ENCODE results near the gene LPAR2.
"Not testable (repeated sequence)": the region's sequence is repeated elsewhere in the genome, so short reads cannot be mapped to it uniquely, and the experiment has no call there.

Gene LPAR2

GRCh38 chr19:19630426-19630825 is 2.4 kb upstream of the LPAR2 start:
- TF ChIP-seq ZNF274 (IDR thresholded peaks at IDR 0.05; ENCODE audit: low read depth, low read length): no peak
- no peak overlapping the region for H3K4me3 ChIP-seq (ENCODE audit: low read length)

- no peak overlapping the region for H3K4me3 ChIP-seq (ENCODE audit: low read length)
- TF ChIP-seq ZNF274 (IDR thresholded peaks at IDR 0.05; ENCODE audit: low read depth, low read length): no peak
Measured at GRCh38 chr19:19630062-19630414, 2.0 kb upstream of the LPAR2 start.

DNA sequence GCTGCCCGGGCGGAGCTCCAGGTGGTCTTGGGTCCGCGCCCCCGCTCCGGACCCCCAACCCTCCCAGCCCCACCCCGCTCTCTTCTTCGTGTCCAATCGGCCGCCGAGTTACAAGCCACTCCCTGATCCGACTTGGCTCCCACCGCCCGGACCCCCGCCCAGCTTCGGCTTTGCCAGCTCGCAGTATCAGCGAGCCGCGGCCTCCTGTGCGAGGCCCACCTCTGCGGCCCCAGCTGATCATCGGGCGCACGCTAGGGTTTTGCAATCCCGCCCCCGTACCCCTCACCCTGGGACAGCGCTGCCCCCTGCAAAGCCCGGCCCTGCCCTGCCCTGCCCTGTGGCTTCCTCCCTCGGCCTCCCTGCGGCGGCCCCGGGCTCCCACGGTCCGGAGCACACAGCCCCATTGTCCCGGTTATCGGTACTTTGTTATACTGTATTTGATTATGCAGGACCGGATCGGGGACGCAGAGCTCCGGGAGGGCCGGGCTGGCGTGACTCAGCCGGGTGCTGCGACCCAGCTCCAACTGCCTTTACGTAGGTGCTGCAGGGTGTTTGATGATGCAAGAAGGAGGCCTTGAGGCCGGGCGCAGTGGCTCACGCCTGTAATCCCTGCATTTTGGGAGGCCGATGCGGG is 598 bp upstream of the LPAR2 start:
- H3K4me3 ChIP-seq (ENCODE audit: low read length): peak overlapping the region; percentile 57; the same call in 1 of the 2 replicates
- no peak for TF ChIP-seq ZNF274 (IDR thresholded peaks at IDR 0.05; ENCODE audit: low read depth, low read length)

DNA sequence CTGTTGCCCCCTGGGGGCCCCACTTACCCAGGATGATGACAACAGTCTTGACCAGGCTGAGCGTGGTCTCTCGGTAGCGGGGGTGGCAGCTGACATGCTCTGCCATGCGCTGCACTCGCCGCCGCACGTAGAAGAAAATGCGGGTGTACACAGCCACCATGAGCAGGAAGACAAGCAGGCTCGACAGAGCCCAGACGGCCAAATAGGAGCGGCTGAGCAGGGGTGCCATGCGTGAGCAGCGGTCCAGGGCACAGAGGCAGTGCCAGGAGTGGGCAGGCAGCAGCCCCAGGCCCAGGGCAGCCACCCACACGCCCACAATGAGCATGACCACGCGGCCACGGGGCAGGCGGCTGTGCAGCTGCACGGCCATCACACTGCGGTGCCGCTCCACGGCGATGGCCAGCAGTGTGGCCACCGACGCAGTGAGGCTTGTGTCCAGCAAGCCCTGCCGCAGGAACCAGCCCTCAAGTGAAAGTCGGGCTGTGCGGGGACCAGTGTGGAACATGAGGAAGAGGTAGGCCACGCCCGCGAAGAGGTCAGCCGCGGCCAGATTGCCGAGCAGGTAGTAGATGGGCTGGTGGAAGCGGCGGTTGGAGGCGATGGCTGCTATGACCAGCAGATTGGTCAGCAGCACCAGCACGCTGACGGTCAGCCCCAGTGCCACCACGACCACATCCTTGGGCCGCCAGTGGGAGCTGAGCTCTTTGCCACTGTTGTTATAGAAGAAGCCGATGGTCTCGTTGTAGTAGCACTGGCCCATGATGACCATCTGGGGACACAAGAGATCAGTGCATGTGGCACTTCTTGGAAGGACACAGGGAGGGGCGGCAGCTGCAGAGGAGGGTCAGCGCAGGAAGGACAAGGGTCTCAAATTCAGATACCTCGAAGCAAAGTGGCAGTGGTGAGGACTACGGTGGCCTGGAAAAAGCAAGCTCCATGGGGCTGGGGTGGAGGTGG is 1.2 kb downstream of the LPAR2 start:
- no peak overlapping the region; the same call in 1 of the 2 replicates for H3K4me3 ChIP-seq (ENCODE audit: low read length)

DNA sequence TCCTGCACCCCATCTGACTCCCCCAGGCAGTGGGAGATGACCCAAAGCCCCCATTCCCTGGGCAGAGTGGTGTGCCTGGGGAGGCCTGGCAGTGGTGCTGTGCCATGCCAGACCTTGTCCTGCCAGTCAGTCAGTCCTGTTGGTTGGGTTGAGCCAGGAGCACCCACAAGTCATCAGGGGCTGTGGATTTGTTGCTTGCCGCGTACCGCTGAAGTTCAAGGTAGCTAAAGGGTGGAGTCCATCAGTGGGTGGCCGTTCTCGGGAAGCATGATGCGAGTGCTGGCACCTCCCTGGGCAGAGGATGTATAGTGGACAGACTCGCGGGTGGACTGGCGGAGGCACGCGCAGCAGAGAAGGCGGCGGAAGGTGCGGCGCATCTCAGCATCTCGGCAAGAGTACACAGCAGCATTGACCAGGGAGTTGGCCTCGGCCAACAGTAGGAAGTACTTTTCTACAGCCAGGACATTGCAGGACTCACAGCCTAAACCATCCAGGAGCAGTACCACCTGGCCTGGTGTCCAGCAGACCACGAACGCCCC is 3.9 kb downstream of the LPAR2 start:
- no peak overlapping the region for H3K4me3 ChIP-seq (ENCODE audit: low read length)
- TF ChIP-seq ZNF274 (IDR thresholded peaks at IDR 0.05; ENCODE audit: low read depth, low read length): no peak

More for the DNA sequence above, 1.2 kb downstream of the LPAR2 start:
- no peak for TF ChIP-seq ZNF274 (IDR thresholded peaks at IDR 0.05; ENCODE audit: low read depth, low read length)

DNA sequence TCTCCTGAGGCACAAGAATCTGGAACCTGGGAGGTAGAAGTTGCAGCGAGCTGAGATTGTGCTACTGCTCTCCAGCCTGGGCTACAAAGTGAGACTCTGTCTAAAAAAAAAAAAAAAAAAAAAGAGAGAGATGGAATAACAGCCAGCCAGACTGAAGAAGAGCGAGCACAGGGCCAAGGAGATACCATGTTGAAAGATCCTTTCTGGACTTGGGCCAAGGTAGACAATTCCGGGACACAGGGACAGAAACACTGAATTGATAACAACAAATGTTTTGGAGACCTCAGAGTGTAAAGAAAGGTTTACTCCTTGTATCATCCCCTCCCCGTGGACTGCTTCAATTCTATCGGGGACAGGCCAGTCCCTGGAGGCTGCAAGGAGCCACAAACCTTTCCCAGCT is 4.6 kb downstream of the LPAR2 start:
- TF ChIP-seq ZNF274 (IDR thresholded peaks at IDR 0.05; ENCODE audit: low read depth, low read length): no peak
- H3K4me3 ChIP-seq (ENCODE audit: low read length): no peak overlapping the region

- no peak overlapping the region for H3K4me3 ChIP-seq (ENCODE audit: low read length)
- TF ChIP-seq ZNF274 (IDR thresholded peaks at IDR 0.05; ENCODE audit: low read depth, low read length): no peak
Measured at GRCh38 chr19:19619849-19620210, 8.2 kb downstream of the LPAR2 start.

DNA sequence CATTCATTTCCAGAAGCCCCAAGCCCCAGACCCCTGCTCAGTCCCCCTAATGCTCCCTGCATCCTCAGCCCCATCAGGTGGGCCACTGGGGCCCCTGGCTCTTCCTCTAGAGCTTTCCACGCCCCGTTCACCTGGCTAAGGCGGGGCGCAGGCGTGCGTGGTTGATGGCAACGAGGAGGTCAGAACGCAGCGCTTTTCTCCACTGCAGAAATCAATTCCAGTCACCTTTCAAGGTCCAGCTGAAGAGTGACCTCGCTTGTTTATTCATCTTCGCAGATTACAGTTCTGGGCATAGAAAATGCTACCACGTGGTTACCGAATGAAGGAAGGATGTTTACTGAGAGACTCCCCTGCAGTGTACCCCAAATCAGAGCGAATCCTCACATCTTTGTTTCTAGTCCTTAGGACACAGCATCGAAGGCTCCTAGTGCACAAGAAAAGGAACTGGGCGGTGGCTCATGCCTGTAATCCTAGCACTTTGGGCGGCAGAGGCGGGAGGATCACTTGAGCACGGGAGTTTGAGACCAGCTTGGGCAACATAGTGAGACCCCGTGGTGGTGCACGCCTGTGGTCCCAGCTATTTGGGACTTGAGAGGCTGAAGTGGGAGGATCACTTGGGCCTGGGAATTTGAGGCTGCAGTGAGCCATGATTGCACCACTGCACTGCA is 8.7 kb downstream of the LPAR2 start:
- no peak for TF ChIP-seq ZNF274 (IDR thresholded peaks at IDR 0.05; ENCODE audit: low read depth, low read length)
- H3K4me3 ChIP-seq (ENCODE audit: low read length): no peak overlapping the region

DNA sequence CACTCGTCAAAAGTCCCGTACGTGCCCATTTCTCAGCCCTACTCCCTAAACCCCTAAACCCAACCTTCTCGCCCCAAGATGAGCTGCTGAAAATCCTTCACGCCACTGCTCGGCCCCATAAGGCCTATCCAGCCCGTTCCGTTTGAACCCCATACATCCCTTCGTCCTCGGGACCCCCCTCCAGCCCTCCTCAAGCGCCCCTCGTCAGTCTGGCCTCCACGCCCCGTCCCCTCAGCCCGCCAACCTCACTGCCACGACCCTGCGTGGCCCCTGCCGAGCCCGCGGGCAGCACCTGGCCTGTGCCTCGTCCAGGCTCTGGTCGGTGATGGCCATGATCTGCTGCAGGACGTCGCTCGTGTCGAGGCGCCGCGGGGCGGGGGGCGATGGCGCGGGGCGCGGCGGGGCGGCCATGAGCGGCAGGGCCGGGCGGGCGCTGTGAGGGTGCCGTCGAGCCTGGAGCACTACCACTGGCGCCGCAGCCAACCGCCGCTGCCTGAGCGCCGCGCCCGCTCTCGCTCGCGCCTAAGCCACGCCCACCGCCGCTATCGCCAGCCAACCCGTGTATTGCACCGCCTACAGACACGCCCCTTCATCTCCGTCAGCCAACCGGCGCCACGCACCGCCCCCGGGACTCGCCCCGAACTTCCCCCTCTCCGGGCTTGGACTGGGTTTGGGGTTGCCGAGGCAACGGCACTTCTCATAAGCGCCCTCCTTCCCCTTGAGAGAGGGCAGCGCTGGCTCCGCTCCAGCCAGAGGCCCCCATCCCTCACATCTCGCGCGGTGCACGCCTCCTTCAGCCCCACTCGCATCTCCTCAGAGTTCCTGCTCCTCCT is 9.6 kb downstream of the LPAR2 start, which contains the start of gene PBX4:
PBX4 (minus strand) TSS at position 469 of the 833 bp plus-strand sequence; CDS start at position 411, 58 bp downstream.
- H3K4me3 ChIP-seq (ENCODE audit: low read length): peak within 1 kb of the TSS; percentile 23; the same call in 1 of the 2 replicates
- no peak for TF ChIP-seq ZNF274 (IDR thresholded peaks at IDR 0.05; ENCODE audit: low read depth, low read length)

GRCh38 chr19:19615086-19615485 is 12.9 kb downstream of the LPAR2 start:
- TF ChIP-seq ZNF274 (IDR thresholded peaks at IDR 0.05; ENCODE audit: low read depth, low read length): no peak

DNA sequence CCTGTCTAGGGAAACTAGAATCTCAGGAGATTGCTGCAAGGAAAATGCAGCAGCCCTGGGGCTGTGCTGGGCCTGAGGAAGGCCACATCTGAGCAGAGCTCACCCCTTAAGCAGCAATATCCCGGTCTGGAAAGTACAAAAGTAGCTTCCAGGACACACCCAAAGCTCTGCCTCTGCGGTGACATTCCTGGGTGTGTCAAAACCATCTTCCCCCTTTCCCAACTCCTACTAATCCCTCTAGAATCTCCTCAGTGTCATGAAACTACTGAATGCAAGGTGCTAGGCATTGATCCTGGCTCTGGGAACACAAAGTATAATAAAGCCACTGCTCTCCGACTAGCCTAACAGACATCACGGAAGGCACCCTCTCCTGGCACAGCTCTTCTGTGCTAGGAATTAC is 14.5 kb downstream of the LPAR2 start:
- no peak for TF ChIP-seq ZNF274 (IDR thresholded peaks at IDR 0.05; ENCODE audit: low read depth, low read length)

More at GRCh38 chr19:19615086-19615485, 12.9 kb downstream of the LPAR2 start:
- H3K4me3 ChIP-seq (ENCODE audit: low read length): no peak overlapping the region

GRCh38 chr19:19610376-19611202 is 17.4 kb downstream of the LPAR2 start:
- no peak overlapping the region for H3K4me3 ChIP-seq (ENCODE audit: low read length)
- TF ChIP-seq ZNF274 (IDR thresholded peaks at IDR 0.05; ENCODE audit: low read depth, low read length): no peak

More for the DNA sequence above, 14.5 kb downstream of the LPAR2 start:
- H3K4me3 ChIP-seq (ENCODE audit: low read length): no peak overlapping the region

- not testable (repeated sequence) for H3K4me3 ChIP-seq (ENCODE audit: low read length)
Measured at GRCh38 chr19:19606686-19607085, 21.3 kb downstream of the LPAR2 start.

Data from GM08714 (cell line).